Gastrocnemius medialis (tissue), 4 donors: Measurements from ENCODE around the gene CLMN.

Experiments used
- CTCF ChIP-seq, 5 experiments: fragments of 450-650 bp in 3 of 5; fragments of 200-600 bp in 2 of 5; sonication (generic) in 2 of 5; IDR thresholded peaks in 4 of 5; conservative IDR thresholded peaks in 1 of 5; 1 replicate in 4 of 5; 2 replicates in 1 of 5; pipeline ENCODE4 v1.5.1; 2016 to 2019; ENCODE audit warnings: antibody characterized with exemption in 5 of 5, mild to moderate bottlenecking in 3 of 5, moderate library complexity in 3 of 5
- POLR2A ChIP-seq, 2 donors: fragments of 450-650 bp; IDR thresholded peaks; one replicate each; pipeline ENCODE4 v1.6.1; 2017; ENCODE audit warnings: antibody characterized with exemption in 2 of 2, mild to moderate bottlenecking in 2 of 2, moderate library complexity in 2 of 2

GRCh38 chr14:95163132-95163531 is 156.6 kb downstream of the CLMN start:
- TF ChIP-seq CTCF (IDR thresholded peaks at IDR 0.05 in 4 of 5, conservative IDR thresholded peaks at IDR 0.05 in 1 of 5) = no peak
- TF ChIP-seq POLR2A (IDR thresholded peaks at IDR 0.05) = no peak
